Measurements from ENCODE around the gene SCAMP1.

The SCAMP1 gene

DNA sequence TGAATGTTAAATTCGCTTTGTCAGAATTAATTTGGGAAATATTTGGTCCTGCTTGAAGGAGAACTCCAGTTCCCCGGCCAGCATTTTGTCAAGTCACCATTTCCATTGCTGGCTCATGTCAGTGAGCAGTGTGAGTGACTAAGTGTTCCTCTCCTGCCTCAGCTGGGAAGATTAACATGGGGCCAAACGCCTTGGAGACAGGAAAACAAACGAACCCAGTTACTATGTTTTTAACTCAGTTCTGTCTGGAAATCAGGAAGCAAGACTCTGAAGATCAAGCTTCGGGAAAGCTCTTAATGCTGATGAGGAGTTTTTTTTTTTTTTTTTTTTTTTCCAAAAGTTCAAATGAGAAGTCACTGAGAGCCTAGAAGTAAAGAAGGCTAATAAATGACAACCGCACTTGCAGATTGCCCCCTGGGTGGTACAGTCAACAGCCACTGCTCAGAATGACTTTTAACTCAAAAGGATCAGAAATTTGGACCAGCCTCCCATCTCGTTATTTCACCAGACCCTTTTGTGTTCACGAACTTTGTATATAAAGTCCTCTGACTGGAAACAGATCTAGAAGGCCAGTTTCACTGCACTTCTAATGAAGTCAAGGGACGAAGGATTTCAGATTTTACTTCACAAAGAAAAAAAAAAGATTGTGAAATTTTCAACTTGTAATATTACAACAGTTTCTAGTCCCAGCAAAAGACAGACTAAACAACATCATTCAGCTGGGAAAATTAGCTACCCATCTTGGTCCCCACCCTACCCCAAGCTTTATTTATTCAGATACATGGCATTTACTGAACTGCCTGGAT is 166.8 kb downstream of the SCAMP1 start:
- TF ChIP-seq, protein P1, sequence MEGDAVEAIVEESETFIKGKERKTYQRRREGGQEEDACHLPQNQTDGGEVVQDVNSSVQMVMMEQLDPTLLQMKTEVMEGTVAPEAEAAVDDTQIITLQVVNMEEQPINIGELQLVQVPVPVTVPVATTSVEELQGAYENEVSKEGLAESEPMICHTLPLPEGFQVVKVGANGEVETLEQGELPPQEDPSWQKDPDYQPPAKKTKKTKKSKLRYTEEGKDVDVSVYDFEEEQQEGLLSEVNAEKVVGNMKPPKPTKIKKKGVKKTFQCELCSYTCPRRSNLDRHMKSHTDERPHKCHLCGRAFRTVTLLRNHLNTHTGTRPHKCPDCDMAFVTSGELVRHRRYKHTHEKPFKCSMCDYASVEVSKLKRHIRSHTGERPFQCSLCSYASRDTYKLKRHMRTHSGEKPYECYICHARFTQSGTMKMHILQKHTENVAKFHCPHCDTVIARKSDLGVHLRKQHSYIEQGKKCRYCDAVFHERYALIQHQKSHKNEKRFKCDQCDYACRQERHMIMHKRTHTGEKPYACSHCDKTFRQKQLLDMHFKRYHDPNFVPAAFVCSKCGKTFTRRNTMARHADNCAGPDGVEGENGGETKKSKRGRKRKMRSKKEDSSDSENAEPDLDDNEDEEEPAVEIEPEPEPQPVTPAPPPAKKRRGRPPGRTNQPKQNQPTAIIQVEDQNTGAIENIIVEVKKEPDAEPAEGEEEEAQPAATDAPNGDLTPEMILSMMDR (conservative IDR thresholded peaks at IDR 0.05), result no peak
- no peak overlapping the region for H3K27ac ChIP-seq

DNA sequence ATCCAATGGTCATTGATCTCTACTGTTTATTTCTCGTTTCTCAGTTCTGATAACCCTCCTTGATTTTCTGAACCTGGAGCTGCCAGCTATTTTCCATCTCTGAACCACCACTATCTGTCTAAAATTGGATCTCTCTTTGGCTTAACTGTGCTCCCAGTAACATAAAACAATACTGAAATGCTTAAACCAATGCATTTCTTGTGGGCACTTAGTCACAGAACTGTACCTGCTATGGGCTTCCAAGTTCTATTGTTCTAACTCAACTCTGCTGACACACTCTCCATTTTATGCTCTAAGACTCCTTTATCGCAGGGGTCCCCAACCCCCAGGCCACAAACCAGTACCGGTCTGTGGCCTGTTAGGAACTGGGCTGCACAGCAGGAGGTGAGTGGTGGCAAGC is 167.5 kb downstream of the SCAMP1 start:
- TF ChIP-seq, protein P1 (conservative IDR thresholded peaks at IDR 0.05), result no peak
- H3K27ac ChIP-seq, result no peak overlapping the region
